NCI-H748 treated with DMSO at 0.1 percent for 48 hours (cell line): ENCODE data around the gene CCDC170.
"Not testable (repeated sequence)": the region's sequence is repeated elsewhere in the genome, so short reads cannot be mapped to it uniquely, and the experiment has no call there.

Experiments used
- DNase-seq: peaks from one replicate; lab custom pipeline; 2025; lab: John Stamatoyannopoulos, UW

Gene CCDC170

GRCh38 chr6:151493804-151494234 lies at the start of gene CCDC170:
TSS of gene CCDC170 (plus strand) at chr6:151494017. CDS start at chr6:151494129, 112 bp downstream.
- DNase-seq: peak; percentile 39

GRCh38 chr6:151445482-151445881 lies 48.3 kb upstream of the CCDC170 start:
- no peak for DNase-seq

- no peak for DNase-seq
These were observed 46.6 kb upstream of the CCDC170 start for GRCh38 chr6:151447237-151447636.

- DNase-seq: no peak
These were observed 45.2 kb upstream of the CCDC170 start for GRCh38 chr6:151448623-151449022.

DNA sequence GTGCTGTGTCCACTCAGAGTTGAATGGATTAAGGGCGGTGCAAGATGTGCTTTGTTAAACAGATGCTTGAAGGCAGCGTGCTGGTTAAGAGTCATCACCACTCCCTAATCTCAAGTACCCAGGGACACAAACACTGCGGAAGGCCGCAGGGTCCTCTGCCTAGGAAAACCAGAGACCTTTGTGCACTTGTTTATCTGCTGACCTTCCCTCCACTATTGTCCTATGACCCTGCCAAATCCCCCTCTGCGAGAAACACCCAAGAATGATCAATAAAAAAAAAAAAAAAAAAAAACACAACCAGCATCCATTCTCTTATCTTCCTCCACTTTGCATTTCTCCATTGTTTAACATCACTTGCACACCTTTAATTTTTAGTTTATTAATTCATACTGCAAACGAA lies 42.9 kb upstream of the CCDC170 start:
- DNase-seq: not testable (repeated sequence)

GRCh38 chr6:151451417-151451949 lies 42.3 kb upstream of the CCDC170 start:
- DNase-seq: peak; percentile 66

DNA sequence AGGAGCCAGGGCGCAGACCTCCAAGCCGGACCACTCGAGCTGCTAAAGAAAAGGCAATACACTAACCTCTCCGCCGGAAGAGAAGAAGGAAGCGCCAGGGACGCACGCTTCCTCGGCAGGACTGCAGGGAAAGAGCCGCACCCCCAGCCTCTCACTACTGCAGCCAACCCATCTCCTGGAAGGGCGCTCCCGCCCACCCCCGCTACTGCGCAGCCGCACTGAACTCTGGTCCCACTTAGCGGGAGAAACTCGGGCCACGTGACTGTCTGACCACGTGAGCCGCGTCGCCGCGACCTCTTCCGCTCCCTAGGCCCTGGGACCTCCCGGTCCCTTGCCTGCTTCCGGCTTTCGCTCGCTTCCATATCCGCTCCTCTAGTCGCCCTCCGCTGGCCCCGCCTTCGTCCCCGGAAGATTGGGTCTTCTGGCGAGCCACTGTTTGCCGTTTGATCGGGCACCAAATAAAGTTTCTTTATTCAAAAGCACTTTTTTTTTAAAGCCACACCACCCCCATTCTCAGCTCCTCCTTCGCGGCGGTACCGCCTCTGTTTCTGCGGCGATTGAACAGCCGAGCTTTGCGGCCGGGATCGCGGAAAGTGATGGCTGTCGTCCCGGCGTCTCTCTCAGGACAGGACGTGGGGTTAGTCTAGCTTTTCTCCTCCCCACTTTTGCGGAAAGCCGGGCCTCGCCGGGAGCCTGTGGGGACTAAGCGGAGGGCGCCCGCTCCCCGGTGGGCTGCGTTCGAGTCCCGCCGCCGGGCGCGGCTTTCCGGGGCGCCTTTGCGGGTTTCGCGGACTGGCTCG lies 41.7 kb upstream of the CCDC170 start, which contains the start of gene RMND1:
Gene RMND1 (minus strand): TSS at position 177 of the 800 bp plus-strand sequence. CDS start 6,315 bp downstream, outside the sequence.
- peak; percentile 99 for DNase-seq

DNA sequence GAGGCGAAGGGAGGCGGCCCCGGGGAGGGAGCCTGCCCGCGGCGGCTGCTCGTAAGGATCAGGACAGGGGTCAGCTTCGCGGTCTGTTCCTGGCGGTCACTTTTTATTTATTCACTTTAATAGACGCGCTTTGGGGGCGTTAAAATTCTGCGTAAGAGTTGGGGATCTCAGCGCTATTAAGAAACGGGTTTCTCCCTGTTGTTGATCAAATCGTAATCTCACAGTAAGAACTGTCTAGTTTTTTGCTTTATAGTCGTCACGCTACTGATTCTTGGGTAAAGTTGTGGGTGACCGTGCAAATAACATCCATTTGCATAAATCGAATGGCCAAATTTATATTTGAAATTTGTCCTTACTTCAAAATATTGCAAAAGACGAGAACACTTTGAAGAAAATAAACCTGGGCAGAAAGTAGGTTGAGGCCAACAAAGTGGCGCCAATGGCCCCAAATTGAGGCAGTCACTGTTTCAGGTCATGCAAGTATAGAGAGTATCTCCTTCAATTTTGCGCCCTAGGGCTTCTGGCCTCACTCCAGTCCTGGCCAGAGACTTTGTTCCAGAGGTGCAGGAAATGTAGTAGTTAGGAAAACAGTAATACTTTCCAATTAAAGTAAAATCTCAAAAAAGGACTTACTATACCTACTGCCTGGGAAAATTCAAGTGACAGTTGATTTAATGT lies 40.9 kb upstream of the CCDC170 start:
- DNase-seq: no peak

GRCh38 chr6:151455751-151456398 lies 37.9 kb upstream of the CCDC170 start:
- DNase-seq: not testable (repeated sequence)

DNA sequence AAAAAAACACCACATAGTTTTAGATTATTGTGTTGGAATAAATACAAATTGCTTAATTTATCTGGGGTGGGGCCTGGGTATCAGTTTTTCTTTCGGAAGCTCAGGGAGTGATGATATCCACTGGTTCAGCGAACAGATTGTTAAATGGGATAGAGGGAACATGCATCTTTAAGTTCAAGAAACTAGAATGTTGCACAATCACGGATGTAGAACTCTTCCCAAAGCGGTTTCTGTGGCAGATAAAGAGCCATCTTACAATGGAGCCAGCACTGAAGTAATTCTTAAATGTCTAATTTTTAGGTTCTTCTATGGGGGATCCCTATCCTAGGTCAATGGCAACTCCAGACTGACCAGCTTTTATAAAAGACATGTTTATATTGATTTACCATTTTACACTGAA lies 32.1 kb upstream of the CCDC170 start:
- no peak for DNase-seq

GRCh38 chr6:151464702-151465101 lies 29.1 kb upstream of the CCDC170 start:
- no peak for DNase-seq

DNA sequence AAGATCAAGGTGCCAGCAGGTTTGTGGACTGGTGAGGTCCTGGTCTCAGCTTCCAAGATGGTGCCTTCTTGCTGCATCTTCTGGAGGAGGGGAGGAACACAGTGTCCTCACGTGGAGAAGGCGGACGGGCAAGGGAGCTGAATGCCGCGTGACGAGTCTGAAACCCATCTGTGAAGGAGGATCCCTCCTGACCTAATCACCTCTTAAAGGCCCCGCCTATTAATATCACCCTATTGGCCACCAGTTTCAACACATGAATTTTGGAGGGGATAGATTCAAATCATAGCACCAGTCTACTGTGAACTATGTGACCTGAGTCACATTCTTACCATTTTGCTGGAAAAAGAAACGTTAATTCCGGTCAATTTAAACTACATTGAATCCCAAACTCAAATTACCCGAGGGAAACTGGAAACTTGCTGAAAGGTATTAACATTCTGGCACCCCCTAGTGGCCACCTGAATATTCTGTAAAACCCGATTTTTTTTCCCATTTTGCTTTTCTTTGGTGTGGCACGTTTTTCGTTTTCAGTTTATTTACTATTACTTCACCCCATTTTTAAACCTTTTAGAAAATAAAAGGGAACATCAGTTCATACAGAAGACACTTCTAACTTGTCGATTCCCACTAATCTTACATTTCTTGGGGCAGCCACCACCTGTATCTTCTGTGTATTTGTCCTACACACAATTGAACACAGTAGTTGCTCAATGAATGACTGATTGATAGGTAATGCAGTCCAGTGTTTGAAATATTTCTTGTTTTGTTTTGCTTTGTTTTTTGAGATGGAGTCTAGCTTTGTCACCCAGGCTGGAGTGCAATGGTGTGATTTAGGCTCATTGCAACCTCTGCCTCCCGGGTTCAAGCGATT lies 17.9 kb upstream of the CCDC170 start:
- DNase-seq: peak; percentile 23

- DNase-seq: no peak
These were observed 16.1 kb upstream of the CCDC170 start for GRCh38 chr6:151477726-151478125.

- no peak for DNase-seq
These were observed 15.1 kb upstream of the CCDC170 start for GRCh38 chr6:151478670-151479069.

- no peak for DNase-seq
These were observed 12.0 kb upstream of the CCDC170 start for GRCh38 chr6:151481786-151482185.

GRCh38 chr6:151482290-151482689 lies 11.5 kb upstream of the CCDC170 start:
- no peak for DNase-seq

- no peak for DNase-seq
These were observed 9.8 kb upstream of the CCDC170 start for GRCh38 chr6:151483994-151484393.

GRCh38 chr6:151488226-151488625 lies 5.6 kb upstream of the CCDC170 start:
- no peak for DNase-seq

DNA sequence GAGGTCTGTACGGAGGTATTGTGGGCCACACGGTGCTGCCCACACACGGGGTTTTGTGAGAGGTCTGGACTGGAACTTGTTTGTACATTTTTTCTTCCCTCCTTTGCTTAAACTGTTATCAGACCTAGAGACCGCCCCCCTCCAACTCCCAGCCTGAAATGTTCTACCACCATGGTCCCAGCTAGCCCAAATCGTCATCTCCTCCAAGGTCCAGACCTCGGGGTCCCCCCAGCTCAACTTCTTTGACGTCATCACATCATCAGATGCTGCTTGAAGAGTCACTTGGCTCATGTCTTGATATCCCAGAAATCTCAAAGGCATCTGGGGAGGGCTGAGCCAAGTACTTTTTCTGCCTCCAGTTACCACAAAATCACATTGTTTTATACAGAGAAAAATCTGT lies 2.8 kb upstream of the CCDC170 start:
- DNase-seq: no peak

GRCh38 chr6:151493161-151493803 lies 535 bp upstream of the CCDC170 start:
- DNase-seq: no peak
